NCI-H2196 treated with DMSO at 0.1 percent for 48 hours (cell line): ENCODE measurements around the gene TET3.

ENCODE experiments used
- DNase-seq: peaks from one replicate; lab custom pipeline; 2025; ENCODE audit not compliant: unreplicated experiment; lab: John Stamatoyannopoulos, UW

Gene TET3

GRCh38 chr2:74029714-74030397, 45.1 kb downstream of the TET3 start:
- DNase-seq, result no peak

- DNase-seq, result no peak
Measured at GRCh38 chr2:74031221-74031620, 46.5 kb downstream of the TET3 start.

DNA sequence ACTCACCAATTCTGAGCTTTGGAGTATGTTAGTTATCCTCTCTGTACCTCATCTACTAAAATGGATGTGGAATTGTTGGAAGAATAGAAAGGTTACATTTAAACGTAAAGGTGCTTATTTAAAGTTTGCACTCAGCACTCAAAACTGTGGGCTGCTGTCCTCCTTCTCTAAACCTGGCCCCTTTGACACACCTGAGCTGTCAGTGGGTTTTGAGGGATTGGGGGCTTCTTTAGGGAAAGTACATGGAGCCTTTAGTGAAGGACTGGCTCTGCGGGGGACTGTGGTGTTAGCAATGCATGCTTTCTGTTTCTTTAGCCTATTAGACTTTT, 47.2 kb downstream of the TET3 start:
- no peak for DNase-seq

DNA sequence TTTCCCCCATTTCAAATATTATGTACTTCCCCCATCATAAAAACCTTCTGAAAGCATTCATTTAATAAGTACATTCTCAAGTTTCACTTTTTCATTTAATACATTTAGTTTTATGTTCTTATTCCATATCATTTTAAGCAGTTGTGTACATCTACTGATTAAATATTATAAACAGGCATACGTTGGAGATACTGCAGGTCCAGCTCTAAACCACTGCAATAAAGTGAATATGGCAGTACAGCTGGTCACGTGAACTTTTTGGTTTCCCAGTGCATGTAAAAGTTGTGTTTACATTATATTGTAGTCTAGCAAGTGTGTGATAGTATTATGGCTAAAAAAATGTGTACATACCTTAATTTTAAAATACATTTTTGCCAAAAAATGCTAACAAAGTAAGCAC, 48.7 kb downstream of the TET3 start:
- DNase-seq, result no peak
